ENCODE results near the gene WNT5B.

- TF ChIP-seq POLR2A (IDR thresholded peaks at IDR 0.05), result no peak
- TF ChIP-seq CTCF (IDR thresholded peaks at IDR 0.05), result no peak
Measured at GRCh38 chr12:1643043-1643442, 14.0 kb downstream of the WNT5B start.
